NOMO-1 (cell line): ENCODE results near the gene ATP8A2.

ENCODE experiments used
- DNase-seq, 2 experiments: peaks; one replicate each; lab custom pipeline; 2025; ENCODE audit not compliant: unreplicated experiment in 2 of 2; lab: John Stamatoyannopoulos, UW

ATP8A2 gene

DNA sequence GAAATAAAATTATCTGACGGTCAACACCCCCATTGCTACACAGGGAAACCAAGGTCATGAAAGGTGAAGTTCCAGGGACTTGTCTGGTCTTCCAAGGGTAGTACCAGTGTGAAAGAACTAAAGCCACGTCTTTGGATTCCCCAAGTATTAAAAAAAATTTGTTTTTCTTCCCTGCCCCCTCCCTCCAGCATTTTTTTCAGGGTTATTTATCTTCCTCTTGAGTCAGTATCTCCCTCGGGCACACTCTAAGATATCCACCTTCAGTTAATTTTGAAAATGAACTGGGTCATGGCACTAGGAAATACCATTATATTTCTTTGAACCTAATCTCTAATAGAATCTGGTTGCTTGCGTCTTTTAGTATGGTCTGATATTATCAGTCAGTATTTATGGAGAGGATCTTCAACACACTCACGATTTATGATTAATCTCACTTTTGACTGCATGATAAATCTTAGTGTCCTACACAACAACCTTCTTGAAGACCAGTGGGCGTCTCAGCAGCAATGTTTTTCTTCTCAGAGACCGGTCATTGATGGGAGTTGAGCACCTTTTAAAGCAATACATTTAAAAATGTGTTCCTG, 9.1 kb downstream of the ATP8A2 start:
- no peak for DNase-seq

DNA sequence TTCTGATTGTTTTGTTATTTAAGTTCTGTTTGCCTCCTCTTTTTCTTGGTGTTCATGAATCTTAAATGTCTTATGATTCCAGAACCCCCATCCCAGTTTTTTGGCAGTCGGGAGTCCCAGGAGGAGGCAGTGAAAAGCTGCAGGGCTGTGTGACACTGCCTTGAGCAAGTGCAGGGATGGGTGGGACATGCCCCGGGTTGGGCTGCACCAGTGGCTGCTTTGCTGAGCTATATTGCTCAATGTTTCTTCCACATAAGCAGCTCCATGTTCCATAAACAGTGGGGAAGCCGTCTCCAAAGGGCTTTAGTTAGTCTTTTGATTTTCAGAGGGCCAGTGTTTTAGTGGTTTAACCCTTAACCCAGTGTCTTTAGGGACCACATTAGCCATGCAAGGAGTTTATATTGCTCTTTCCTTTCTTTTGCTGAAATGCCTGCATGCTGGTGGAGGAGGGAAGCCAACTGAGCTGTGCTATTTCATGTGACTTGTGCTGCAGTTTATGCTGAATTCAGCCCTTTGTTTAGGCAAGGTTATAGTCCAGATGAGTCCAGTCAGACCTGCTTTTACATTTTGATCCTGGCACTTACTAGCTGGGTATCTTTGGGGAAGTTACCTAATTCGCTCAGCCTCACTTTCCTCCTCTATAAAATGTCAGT, 13.1 kb downstream of the ATP8A2 start:
- DNase-seq = no peak

DNA sequence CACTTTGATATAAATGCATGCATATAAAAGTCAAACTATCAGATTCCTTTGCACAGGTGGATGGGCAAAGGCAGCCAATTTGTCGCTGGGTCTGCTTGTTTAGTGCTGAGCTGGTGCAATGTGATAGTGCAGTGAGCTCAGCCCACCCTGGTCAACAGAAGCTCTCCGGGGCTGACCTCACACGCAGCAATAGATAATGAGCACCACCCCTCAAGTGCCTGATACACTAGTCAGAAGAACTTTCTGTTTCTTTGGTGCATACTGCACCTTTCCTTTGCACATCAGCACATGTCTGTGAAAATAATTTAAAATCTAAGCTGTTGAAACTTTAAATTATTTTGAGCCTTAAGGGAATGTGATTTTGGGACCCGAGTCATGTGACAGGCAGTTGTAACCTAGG, 20.2 kb downstream of the ATP8A2 start:
- no peak for DNase-seq

DNA sequence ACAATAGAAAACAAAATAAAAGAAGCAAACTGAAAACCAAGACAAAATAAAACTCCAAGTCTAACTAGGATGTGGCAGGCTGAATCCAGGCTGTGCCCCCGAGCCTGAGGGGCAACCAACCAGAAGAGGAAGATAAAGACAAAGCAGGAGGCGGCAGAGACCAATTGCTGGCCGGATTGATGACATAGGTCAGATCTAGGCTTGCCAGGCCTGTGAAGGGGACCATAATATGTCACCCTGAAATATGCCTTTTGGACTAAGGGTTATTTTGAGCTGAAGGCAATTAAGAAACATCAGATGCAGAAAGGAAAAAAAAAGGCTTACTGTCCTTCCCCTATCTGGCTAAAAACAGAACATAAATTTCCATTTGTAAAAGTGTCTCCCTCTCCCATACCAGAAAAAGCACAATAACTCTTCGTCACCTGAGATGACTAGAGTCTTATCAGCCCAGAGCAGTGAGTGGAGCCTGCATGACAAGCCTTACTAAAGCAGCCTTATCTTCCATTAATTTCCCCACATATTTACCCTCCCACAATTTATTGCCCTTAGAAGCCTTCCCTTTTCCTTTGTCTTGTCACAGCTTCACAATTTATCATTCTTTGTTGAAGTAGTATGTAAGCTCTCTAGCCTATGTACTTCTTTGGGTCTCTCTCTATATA, 22.8 kb downstream of the ATP8A2 start:
- no peak for DNase-seq

DNA sequence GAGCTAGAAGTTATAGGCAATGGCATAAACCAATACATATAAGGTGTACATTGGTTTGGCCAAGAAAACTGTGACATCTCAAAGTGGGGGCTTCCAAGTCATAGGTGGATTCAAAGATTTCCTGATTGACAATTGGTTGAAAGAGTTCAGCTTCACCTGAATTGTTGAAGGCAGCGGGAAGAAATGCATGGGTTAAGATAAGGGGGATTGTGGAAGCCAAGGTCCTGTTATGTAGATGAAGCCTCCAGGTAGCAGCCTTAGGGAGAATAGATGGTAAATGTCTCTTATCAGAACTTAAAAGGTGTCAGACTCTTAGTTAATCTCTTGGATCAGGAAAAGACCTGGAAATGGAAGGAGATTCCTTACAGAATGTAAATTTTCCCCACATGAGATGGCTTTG, 26.0 kb downstream of the ATP8A2 start:
- no peak for DNase-seq

DNA sequence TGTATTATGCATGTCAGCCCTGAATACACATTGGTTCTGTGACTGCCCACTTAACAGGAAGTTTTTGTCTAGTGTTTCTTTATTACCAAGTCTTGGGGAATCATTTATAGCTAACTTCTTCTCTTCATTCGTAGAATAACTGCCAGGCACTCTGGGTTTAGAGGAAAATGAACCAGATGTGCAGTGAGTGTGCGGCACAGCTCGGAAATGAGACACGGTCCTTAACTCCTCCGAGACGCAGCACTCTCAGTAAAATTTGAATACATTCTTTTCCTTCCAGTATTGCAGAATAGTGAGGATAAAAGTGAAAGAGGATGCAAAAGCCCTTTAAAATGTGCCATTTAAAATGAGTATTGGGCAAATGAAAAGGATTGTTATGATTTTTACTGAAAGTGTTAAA, 29.2 kb downstream of the ATP8A2 start:
- no peak for DNase-seq

DNA sequence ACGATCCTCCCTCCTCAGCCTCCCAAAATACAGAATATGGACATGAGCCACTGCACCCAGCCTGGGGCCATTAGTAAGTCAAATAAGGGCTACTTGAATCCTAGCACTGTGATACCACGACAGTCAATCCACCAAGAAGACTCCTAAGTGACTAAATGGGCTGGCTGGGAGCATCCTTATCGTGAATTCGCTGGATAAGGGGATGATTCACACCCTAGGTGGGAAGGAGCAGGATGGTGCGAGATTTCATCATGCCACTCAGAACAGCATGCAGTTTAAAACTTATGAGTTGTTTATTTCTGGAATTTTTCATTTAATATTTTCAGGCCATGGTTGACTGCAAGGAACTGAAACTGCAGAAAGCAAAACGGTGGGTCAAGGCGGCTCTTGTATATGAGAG, 30.2 kb downstream of the ATP8A2 start:
- no peak for DNase-seq

DNA sequence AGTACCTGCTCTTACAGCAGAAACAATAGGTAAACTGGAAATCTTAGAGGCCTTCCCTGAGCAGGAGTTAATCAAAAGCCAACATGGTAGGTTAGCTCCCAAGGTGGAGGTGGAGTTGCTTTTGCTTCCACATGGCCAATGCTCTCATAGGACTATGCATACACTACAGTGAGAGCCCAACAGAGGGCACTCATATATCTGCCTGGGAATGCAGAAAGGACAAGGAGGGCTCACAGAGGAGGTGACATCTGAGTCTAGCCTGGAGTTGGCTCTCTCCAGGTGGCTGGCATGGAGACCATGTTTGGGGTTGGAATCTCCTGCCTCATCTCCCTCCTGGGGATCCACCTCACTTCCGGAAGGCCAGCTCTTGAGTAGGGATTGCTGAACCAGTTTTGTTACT, 34.6 kb downstream of the ATP8A2 start:
- no peak for DNase-seq

DNA sequence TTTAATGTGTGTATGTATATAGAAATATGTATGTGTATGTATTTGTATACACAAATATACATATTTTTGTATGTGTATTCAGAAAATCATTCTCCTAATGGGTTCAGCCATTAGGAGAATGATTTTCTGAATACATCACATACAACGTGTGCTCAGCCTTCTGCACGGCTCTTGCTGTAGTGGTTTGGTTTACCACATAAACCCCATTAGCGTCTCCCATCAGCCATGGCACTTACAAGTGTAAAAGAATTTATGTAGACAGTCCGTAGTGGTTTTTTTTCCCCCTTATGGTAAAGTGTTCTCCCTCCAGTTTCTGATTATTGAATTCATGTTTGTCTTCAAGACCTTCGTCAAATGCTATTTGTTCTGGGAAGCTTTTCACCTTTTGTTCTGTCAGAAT, 38.2 kb downstream of the ATP8A2 start:
- DNase-seq = no peak

DNA sequence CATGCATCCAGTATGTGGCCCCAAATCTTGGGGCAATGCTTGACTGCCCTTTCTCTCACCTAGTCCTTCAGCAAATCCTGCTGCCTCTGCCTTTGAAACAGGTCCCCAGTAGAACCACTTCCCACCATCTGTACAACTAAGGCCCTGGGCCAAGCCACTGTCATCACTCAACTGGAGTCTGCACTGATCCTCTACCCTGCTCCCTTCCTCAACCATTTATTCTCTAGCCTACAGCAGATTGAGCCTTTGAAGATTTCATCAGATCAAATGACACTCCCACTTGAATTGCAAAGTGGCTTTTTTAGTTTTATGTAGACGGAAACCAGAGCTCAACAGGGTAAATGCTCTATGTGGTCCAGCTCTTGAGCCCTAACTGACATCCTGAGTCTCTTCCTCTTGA, 43.5 kb downstream of the ATP8A2 start:
- DNase-seq = no peak

DNA sequence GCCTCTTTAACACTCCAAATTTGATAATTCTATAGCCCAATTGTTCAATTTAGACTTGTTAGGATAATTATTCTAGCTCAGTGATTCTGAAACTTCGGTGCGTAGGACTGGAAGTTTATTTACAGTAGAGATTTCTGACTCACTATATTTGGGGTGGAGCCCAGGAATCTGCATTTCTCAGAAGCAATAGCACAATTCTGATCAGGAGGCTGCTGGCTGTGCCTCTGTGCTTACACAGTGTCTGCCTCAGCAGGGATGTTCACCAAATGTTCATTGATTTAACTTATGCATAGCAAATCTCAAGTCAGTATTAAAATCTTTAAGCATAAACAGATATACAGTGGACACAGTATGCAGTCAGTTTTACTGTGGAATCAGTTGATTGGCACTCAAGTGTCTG, 45.8 kb downstream of the ATP8A2 start:
- no peak for DNase-seq

DNA sequence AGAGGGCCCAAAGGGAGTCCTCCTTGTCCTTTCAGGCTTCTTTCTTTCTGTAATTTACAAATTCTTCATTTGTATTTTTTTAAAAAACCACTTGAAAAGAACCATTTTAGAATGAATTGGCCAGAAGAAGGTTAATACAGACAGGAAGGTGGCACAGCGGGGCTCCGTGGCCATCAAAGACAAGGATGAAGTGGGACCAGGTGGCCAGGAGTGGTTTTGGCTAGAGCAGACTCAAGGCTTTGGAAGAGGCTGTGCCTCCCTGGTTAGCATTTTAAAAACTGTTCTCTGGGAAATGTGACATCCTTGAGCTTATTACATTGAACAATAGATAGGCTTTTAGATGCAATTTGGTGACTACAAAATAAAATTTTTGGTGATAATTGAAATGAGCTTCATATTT, 48.4 kb downstream of the ATP8A2 start:
- no peak for DNase-seq

DNA sequence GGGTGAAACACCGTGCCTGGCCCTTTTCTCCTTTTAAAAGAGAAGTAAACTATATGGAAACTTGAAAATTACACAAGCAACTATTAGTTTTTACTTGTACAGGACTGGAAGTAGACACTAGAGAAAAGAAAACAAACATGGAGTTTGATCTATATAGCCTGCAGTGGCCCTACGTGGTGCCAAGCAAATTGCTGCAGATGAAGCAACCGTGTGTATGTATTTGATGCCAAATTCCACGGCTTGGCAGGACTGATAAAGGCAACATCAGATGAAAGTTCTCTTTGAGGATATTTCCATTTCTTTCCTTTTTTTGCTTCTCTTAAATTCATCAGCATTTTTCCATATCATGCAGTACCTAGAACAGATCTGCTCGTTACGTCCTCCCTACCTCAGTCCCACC, 49.8 kb downstream of the ATP8A2 start:
- DNase-seq = no peak

DNA sequence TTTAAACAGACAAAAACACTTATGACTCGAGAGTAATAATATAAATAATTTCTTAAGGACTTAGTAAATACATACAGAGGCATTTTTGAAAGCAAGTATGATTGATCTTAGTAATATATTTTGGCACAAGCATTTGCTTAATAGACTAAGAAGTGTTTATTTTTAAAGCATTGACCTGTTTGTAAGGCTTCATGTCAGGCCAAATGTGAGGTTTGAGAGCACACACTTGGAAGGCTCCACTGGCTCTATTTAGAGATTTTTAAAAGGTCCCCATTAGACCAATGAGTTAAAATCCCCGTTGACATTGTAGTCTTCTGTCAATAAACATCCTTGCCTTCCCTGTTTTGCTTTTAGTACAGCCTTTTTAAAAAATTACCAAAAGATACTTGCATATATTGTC, 50.4 kb downstream of the ATP8A2 start:
- DNase-seq = no peak

DNA sequence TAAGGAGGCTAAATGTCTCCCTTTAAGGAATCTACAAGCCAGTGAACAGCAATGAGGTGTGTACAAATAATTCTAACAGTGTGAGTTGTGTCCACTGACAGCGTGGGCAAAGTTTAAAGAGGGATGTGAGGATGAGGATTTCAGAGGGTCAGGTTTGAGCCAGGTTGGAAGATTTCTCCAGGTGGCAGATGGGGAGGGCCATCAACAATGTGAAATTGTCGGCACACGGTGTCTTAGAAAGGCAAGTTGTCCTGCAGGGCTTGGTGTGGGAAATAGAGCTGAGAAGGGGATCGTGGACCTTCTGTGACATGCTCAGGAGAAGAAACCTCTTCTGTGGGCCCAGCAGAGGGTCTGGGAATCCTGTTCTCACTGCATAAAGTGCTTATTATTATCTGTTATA, 52.1 kb downstream of the ATP8A2 start:
- no peak for DNase-seq

DNA sequence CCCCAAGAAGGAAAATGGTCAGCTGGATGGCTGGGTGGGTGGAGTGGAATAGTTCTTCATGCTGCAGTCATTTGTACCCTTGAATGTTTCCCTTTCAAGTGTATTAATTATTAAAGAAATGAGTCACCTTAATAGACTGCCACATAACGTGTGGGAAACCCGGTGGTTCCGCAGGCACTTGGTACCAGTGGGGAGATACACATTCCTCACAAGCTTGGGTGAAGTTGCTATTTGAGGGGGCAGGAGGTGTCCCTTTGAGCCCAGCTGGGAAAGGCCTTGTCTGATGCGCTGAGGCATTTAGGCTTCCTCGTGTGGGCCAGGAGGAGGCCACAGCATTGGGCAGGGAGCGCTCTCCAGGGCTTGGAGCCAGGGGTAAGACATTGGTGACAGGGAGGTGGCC, 57.7 kb downstream of the ATP8A2 start:
- no peak for DNase-seq

DNA sequence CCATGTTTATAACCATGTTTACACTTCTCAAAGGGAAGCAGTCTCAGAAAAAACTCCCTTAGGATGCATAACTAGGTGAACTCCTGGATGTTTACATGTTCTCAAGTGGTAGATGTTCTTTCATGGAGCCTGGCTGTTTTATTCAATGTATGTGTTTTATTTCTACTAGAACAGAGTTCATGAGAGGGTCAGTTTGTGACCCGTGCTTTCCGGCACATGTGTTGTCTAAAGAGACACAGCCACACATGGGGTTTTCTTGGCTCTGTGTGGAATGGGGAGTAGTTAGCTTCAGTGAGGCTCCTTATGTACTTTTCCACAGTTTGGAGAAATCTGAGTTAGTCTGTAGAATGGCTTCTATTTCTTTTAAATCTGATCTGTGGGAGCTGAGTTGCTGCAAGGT, 60.9 kb downstream of the ATP8A2 start:
- DNase-seq = no peak

DNA sequence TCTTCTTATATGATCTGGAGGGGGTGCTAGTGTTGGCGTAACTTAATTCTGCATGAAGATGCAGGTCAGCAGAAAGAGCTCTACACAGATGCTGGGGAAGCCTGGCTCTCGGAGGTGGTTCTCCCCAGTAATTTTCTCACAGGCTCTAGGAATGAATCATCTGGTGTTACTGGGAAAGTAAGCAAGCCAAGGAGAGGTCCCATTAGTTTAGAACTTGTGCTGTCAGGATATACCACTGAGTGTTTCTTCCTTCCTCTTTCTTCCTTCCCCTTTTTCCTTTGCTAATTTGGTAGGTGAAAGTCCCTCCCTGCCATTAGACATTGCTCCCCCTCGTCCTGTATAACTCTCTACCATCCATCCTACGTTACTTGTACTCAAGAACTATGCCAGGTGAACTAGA, 68.3 kb downstream of the ATP8A2 start:
- peak; percentile 54 to 72 for DNase-seq

DNA sequence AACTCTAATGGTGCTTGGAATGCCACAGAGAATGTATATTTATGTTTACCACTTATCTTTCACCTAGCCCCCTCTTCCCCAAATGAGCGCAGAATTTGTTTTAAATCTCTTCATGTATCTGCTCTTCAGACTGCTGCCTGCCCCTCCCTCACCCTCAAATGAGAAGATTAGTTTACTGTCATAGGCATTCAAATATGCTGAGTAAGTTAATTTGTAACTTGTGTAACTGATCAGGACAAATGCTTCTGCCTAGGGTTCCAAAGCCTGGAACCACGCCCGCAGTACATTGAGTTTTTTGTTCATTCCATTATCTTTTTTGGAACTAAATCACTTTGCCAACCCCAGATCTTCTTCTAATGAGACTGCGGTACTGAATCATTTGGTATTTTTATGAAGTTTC, 74.5 kb downstream of the ATP8A2 start:
- no peak for DNase-seq

DNA sequence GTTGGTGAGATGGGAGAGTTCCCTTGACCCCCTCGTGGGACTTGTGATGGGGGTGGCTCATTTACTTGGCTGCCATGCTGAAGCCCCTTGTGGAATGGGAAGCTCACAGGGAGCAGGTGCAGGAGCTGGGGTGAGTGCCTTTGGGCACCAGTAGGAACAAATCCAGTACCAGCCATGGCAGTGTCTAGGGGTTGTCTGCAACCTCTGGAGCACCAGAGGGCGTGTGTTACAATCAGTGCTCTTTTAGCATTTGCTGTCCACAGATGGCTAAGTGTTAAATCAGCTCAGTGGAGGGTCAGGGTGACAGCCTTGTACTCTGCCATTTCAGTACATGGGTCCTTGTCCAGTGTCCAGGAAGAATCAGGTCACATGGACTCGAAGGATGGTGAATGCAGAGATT, 75.6 kb downstream of the ATP8A2 start:
- DNase-seq = no peak

DNA sequence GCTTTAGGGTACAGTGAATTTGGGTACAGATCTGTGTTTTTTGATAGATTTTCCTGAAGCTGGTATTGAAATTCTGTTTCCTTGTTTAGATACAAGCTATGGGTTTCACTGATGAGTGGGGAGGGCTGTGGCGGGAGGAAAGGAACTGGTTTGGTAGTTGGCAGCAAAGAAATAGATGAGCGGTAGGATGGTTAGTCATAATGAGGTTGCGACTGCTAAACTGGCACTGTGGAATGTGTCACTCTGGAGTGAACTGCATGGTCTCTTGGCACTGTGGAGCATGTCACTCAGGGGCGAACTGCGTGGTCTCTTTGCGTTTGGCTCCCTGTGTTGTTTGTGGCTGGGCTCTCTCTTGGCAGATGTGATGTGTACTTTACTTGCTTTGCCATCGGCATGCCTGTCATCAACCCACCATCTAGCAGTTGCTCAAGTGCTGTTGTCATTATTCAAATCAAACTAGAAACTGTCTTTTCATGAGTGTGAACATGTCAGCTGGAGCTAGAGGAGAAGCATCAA, 82.1 kb downstream of the ATP8A2 start:
- DNase-seq = no peak

DNA sequence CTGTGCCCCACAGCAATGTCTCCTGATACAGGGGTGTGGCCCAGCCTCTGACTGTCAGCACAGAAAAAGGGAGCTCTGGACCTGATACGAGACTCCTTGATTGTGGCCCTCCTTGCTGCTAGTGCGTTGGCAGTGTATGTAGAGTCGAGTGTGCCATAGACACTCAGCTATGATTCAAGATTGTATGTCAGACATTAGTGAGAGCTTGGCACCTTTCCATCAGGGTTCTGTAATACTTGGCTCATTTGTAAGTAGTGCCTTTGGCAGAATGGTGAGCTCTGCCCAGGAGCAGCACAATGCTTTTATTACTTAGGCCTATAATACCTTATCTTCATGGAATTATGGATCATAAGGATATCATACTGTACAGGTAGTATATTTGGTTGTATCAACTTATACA, 83.4 kb downstream of the ATP8A2 start:
- DNase-seq = no peak
